ENCODE results near the gene IP6K2. TPM values are rescaled to one million over a fixed set of nuclear protein-coding genes. Genes with fewer than 3 reads are reported as not detected.

Gene IP6K2
- total RNA-seq, 1 experiment from 2014 or later = 67.3 TPM

DNA sequence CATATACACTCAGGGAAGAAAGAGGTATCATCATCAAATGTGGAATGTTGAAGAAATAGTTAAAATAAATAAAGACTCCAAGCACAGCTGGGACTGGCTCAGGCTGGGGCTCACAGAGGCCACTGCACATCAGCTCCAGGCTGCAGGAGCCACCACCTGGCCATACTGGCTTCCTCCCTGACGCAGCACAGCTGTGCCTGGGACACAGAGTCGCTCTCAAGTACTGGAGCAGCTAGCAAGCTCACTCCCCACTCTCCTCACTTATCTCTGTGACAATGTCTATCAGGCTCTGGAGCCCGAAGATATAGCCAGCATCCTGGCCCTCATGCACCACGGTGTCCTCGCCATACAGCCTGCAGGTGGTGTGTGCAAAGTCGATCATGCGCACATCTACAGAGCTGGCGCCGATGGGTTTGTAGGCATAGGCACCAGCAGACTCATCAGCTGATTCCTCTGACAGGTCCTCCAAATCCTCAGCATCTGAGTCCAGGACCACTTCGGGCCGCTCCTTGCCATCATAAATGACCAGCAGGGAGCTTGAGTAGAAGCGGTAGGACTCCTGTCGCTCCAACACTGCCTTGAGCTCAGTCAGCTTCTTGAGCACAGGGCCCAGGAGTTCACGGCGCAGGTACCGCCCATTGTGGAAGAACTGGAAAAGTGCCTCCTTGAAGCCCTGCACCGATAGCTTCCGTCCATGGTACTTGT is 28.8 kb downstream of the IP6K2 start:
- Histone ChIP-seq H3K4me1 (peaks cover 13% of the 10 kb centered on the region), H3K27ac (no peak overlapping the region), H3K36me3 (peaks cover 52% of the 10 kb centered on the region)

DNA sequence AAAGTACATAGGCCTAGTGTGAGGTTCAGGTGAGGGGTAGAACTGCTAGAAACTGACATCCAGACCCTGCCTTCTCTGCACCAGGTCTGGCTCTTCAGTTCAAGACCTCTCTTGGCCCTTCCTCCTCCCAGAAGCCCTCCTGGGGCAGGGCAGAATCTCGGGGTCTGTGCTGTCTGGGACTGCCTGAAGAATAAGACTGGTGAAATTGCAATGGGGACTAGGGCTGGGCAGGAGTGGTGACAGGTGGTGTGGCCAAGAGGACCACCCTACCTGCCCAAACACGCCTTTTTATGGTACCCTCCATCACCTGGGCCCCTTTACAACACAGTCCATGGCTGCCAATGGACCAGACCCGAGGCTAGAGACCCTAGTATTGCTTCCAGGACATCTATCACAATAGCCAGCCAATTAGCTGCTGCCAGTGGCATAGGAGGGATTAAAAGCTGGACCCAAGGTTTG is 29.8 kb downstream of the IP6K2 start:
- DNase-seq = no peak
- Histone ChIP-seq H3K27me3 (no peaks in the 10 kb centered on the region), H3K36me3 (peaks cover 42% of the 10 kb centered on the region), H3K4me1 (peaks cover 16% of the 10 kb centered on the region), H3K9me3 (replicated peaks) (no peaks in the 10 kb centered on the region), H3K27ac (no peak overlapping the region), H3K4me3 (no peak overlapping the region)

More for the DNA sequence above, 28.8 kb downstream of the IP6K2 start:
- Histone ChIP-seq H3K9me3 (replicated peaks) (no peaks in the 10 kb centered on the region), H3K27me3 (no peaks in the 10 kb centered on the region), H3K4me3 (no peak overlapping the region)
- no peak for DNase-seq

DNA sequence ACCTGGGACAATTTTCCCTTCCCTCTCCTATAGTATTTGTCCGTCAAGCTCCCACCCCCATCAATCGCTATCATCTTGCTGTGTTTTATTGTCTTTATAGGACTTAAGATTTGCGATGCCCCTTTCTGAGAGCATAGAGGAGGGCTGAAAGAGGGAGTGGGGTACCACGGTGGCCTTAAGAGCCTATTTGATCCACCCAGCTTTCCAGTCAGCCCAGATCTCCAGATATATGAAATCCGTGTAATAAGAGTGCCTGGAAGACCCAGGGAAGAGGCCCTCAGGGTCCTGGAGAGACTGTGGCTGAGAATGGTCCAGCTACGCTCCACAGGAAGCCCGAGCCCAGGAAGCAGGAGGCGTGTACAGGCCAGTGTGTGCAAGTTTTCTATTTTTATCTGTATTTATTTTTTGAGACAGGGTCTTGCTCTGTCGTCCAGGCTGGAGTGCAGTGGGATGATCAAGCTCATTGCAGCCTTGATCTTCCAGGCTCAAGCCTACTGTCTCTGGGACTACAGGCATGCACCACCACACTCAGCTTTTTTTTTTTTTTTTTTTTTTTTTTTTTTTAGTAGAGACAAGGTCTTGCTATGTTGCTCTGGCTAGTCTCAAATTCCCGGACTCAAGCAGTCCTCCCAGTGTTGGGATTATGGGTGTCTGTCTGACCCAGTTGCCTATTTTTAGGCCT is 30.3 kb downstream of the IP6K2 start:
- Histone ChIP-seq H3K4me1 (peaks cover 16% of the 10 kb centered on the region), H3K36me3 (peaks cover 37% of the 10 kb centered on the region), H3K27me3 (no peaks in the 10 kb centered on the region), H3K27ac (no peak overlapping the region), H3K9me3 (replicated peaks) (no peaks in the 10 kb centered on the region), H3K4me3 (no peak overlapping the region; the same call in 1 of the 2 replicates)
- DNase-seq = peak in 1 of 2 experiments; percentile 11

DNA sequence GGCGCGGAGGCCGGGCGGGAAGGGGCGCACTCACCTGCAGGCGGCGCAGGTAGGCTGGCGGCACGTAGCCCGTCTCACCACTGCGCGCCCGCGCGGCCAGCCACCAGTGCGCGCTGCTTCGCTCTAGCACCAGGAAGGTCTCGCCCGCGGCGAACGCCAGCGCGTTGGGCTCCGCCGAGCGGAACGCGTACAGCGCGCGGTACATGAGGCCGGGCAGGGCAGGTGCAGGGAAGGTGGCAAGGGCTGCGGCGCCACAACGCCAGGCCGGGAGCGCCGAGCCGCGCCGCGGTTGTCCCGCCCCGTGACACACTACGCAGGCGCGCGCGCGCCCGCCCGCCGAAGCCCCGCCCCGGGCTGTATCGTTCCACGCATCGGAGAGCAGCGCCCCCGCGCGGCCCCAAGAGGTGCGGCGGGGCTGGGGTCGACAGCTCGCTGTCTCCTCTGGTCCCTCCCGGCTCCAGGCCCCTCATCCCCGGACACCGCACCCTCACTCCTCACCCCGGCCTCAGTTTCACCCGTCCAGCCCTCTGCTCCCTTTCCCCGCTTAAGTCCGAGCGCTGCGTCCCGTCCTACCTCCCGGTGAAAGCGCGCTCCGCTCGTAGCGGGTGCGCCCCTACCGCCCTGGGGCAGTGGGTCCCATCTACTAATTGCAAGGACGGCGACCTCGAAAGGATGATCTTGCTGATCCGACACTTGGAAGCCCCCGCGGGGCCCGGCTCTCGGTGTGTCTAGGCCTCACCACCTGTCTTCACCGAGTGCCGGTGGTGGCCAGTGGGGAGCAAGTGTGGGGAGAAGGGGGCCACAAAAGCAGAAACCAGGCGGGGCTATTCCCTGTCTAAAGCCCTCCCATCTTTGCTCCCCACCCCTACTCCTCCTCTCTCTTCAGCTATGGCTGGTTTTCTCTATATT is 31.2 kb downstream of the IP6K2 start, which contains the start of gene NCKIPSD:
Gene NCKIPSD (minus strand): TSS at position 313 of the 909 bp plus-strand sequence. CDS start 108 bp downstream, at position 205.
- peak; percentile 83 to 88 for DNase-seq
- Histone ChIP-seq H3K27me3 (no peaks in the 10 kb centered on the region), H3K4me3 (peak within 1 kb of the TSS; percentile 100), H3K4me1 (peaks cover 16% of the 10 kb centered on the region), H3K36me3 (peaks cover 29% of the 10 kb centered on the region), H3K9me3 (replicated peaks) (no peaks in the 10 kb centered on the region), H3K27ac (peak within 1 kb of the TSS; percentile 44; the same call in 1 of the 2 replicates)

DNA sequence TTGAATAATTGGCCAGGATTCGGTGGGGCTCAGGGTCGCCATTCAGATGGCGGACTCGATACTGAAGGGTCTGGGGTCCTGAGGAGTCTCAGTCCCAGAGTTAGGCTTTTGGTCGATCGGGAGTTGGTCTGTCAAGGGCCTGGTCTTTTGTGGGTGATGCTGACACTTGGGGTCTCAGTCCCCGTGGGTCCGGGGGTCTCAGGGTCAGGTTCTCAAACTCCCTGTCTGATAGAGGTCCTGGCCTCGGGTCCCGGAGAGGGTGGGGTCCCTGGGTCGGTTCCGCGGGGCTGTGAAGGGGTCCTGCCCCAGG is 31.8 kb downstream of the IP6K2 start:
- Histone ChIP-seq H3K27ac (peak overlapping the region; percentile 44; the same call in 1 of the 2 replicates), H3K4me3 (peak overlapping the region; percentile 100), H3K36me3 (peaks cover 25% of the 10 kb centered on the region)

DNA sequence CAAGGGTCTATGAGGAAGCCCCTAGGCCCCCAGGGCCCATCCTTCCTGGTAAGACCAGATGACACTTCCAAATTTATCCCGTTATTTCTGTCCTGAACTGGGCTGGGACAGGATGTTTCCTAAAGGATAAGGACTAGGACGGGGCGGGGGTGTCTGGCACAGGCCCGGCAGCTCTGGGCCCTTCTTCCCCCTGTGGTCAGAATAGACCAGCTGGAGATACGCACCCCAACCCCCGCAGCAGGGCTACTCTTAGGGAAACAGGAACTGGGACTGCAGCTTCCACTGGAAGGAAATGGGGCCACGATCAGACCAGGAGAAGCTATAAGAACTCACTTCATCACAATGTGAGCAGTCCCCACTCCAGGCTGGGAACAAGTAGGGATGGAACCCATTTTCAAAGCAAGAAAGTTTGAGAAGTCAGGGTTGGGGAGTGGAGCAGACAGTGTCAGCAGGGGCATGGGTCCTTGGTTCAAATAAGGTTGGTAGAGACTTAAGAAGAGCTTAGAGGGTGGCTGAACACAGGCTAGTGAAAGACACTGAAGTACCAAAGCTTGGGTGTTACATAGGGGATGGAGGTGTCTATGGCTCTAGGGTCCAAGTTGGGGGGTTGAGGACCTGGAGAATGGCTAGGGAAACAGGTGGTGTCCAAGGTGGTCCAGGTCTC is 32.4 kb downstream of the IP6K2 start:
- Histone ChIP-seq H3K4me3 (no peak overlapping the region), H3K27ac (no peak overlapping the region), H3K9me3 (replicated peaks) (no peaks in the 10 kb centered on the region), H3K36me3 (peaks cover 20% of the 10 kb centered on the region), H3K27me3 (no peaks in the 10 kb centered on the region), H3K4me1 (peaks cover 16% of the 10 kb centered on the region)
- peak; percentile 14 to 27 for DNase-seq

More for the DNA sequence above, 31.8 kb downstream of the IP6K2 start:
- DNase-seq = no peak
- Histone ChIP-seq H3K27me3 (no peaks in the 10 kb centered on the region), H3K9me3 (replicated peaks) (no peaks in the 10 kb centered on the region), H3K4me1 (peaks cover 16% of the 10 kb centered on the region)

DNA sequence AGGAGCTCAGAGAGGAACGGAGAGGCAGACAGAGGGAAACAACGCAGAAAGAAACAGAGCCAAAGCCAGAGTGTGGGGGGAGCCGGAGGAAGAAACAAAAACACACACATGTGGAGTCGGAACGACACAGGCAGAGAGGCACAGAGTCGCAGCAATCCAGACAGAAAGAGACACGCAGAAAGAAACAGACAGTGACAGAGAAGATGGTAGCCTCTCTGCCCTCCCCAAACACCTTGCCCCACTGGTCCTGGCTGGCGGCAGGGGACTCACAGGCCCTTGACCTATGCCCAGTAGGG is 33.0 kb downstream of the IP6K2 start:
- no peak for DNase-seq
- peaks cover 16% of the 10 kb centered on the region for H3K4me1 ChIP-seq
- H3K27me3 ChIP-seq = no peaks in the 10 kb centered on the region
- H3K36me3 ChIP-seq = peaks cover 15% of the 10 kb centered on the region
- H3K9me3 ChIP-seq (replicated peaks) = no peaks in the 10 kb centered on the region
- H3K4me3 ChIP-seq = no peak overlapping the region
- no peak overlapping the region for H3K27ac ChIP-seq

DNA sequence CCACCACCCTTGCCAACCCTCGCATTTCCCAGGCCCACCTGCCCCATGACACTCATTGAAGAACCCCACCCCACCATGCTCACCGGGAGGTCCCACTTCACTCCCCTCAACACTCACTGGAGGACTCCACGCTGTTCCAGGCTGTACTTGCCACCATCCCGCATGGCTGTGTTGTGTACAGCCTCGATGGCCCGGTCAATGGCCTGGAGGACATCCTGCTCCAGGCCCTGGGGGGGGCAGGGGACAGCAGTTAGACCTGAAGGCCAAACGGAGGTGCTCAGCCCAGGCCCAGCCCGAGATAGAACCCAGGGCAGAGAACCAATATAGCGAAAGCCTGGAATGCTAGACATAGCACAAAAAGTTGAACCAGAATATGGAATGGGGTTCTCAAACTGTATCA is 34.2 kb downstream of the IP6K2 start:
- DNase-seq = no peak
- H3K27me3 ChIP-seq = no peaks in the 10 kb centered on the region
- no peak overlapping the region for H3K4me3 ChIP-seq
- peaks cover 4% of the 10 kb centered on the region for H3K36me3 ChIP-seq
- no peak overlapping the region for H3K27ac ChIP-seq
- H3K9me3 ChIP-seq (replicated peaks) = no peaks in the 10 kb centered on the region
- H3K4me1 ChIP-seq = peaks cover 16% of the 10 kb centered on the region

DNA sequence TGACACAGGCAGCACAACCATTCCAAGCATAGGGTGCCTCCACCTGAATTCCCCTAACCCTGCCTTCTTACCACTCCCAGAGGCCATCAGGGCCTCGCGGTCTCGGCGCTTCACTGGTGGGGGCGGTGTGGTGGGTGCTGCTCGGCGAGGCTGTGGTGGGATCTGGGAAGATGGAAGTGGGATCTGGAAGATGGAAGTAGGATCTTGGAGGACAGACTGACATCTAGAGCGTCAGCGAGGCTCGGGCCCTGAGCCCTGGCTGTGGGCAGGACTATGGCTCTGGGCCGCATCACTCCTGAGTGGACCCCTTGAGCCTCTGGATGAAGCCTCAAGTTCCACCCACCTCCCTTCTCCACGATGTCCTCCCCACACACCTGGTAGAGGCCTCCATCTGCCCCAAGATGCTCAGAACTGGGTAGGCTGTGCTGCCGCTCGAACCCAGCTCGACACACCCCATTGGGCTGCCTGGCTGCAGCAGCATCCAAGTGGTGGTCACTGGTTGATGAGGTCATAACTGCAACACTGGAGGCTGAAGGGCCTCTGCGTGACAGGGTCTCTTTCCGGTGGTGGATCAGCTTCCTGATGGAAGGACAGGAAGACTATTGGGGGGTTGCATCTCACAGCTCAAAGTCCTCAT is 34.9 kb downstream of the IP6K2 start:
- Histone ChIP-seq H3K27ac (no peak overlapping the region), H3K9me3 (replicated peaks) (no peaks in the 10 kb centered on the region), H3K27me3 (no peaks in the 10 kb centered on the region), H3K4me1 (peaks cover 16% of the 10 kb centered on the region), H3K36me3 (no peaks in the 10 kb centered on the region), H3K4me3 (no peak overlapping the region)
- DNase-seq = no peak

DNA sequence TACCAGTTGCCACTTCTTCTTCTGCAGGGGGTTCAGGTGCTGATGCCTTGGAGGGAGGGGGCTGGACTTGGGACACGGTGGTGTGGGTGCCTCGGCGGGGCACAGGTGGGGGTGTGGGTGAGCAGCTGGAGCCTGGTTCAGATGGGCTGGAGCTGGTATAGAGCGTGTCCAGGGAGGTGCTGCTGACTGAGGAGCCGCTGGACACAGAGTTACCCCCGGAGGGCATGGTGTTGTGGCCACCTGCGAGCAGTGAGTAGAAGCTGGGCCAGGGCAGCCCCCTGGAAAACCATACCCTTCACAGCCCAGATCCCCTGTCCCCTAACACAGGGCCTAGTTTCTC is 35.5 kb downstream of the IP6K2 start:
- Histone ChIP-seq H3K27ac (no peak overlapping the region), H3K9me3 (replicated peaks) (no peaks in the 10 kb centered on the region), H3K27me3 (no peaks in the 10 kb centered on the region), H3K4me3 (no peak overlapping the region), H3K4me1 (peaks cover 16% of the 10 kb centered on the region), H3K36me3 (no peaks in the 10 kb centered on the region)
- no peak for DNase-seq

DNA sequence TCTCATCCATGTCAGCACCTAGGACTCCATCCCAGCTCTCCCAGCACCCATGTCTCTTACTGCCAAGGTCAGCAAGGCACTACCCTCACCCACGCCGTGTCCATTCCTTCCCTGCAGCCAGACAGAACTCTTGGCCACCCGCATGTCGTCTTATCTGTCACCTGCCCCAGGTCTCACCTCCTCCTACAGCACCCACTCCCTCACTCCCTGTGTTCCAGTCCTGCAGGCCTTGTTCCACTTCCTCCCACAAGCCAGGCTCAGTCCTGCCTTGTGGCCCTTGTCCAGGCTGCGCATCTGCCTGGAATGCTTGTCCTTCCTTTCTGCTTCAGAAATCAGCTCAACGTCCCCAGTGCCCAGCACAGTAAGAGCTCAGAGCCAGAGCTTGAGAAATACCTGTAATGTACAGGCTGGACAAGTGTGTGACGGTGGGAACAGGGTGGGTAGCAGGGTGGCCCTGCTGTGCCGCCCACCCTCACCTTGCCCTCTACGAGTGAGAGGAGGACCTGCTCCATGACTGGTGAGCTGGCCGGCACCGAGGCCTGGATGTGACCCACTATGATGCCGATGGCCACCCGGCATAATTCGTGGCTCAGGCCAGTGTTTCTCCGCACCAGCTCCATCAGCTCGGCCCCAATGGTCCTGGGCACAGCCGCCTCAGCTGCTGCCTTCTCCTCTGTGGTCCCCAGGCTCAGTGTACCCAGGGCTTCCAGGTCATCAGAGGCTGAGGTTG is 36.0 kb downstream of the IP6K2 start:
- Histone ChIP-seq H3K4me3 (no peak overlapping the region), H3K27ac (no peak overlapping the region), H3K4me1 (peaks cover 16% of the 10 kb centered on the region), H3K27me3 (no peaks in the 10 kb centered on the region), H3K9me3 (replicated peaks) (no peaks in the 10 kb centered on the region), H3K36me3 (no peaks in the 10 kb centered on the region)
- no peak for DNase-seq

DNA sequence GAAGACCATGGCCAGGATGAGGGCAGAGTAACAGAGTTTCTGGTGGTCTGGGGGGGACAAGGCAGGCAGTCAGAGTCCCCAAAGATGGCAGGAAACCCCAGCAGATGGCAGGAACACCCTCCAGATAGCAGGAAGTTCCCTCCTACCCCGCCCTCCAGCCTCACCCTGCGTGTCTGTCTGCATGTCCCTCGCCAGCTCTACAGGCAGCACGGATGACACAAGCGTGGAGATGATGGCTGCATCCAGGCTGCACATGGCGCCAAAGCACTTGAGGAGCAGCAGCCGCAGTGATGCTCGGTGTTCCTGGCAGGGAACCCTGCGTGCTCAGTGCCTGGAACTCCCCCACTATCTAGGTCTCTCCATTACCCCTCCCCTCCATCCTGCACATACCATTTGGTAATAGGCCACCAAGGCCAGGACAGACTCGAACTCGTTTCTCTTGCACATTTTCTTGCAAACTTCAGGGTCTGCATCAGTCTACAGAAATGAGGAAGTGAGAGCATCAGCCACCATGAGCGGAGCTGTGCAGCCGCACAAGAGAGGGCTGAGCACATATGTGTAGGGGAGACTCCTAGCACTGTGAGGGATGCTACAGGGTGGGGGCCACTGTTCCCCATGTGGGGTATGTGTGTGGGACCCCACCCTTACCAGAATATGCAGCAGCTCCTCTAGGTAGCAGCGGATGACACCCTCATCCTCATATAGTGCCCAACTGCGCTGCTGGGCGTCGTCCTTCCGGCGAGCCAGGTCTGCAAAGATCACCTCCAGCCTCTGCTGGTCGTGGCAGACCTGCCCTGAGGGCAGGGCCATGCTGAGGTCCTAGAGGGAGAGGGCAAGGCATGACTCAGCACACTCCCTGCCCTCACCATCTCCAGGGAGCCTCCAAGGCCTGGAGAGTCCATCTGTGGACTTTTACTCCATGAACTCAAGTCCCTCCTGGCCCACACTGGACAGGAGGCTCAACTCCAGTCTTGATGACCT is 37.3 kb downstream of the IP6K2 start:
- Histone ChIP-seq H3K4me3 (no peak overlapping the region), H3K36me3 (no peaks in the 10 kb centered on the region), H3K27ac (no peak overlapping the region), H3K4me1 (peaks cover 15% of the 10 kb centered on the region), H3K27me3 (no peaks in the 10 kb centered on the region), H3K9me3 (replicated peaks) (no peaks in the 10 kb centered on the region)
- no peak for DNase-seq

Measured in SJCRH30 (cell line).